GM23338 (cell line): ENCODE results near the gene CD34. TPM values are rescaled to one million over a fixed set of nuclear protein-coding genes. Genes with fewer than 3 reads are reported as not detected.
A peak's percentile ranks its signal among the peaks of the same experiment; 100 is the strongest.

Experiments used
- ATAC-seq: fragments of 200-7000 bp; cut with Tn5 transposase; 3 replicates; pipeline ENCODE4 v1.9.1; 2020
- DNase-seq: peaks from one replicate; pipeline ENCODE4 v3.0.0-alpha.2; 2015; ENCODE audit warnings: low spot score
- H2AFZ ChIP-seq: fragments of 200-600 bp; sonication (generic); 2 replicates; pipeline ENCODE4 v1.8.0; 2016; ENCODE audit warnings: antibody characterized with exemption, mild to moderate bottlenecking, moderate library complexity
- H3F3A ChIP-seq: fragments of 200-600 bp; sonication (generic); replicated peaks from 2 replicates; pipeline ENCODE4 v1.8.0; 2017; ENCODE audit warnings: antibody characterized with exemption, mixed run types, low read depth
- H3K27ac ChIP-seq: fragments of 200-600 bp; sonication (generic); 2 replicates; pipeline ENCODE4 v1.6.1; 2016; ENCODE audit warnings: low read depth
- H3K27me3 ChIP-seq: fragments of 200-600 bp; sonication (generic); 2 replicates; pipeline ENCODE4 v1.8.0; 2016; ENCODE audit warnings: mild to moderate bottlenecking, mixed run types, moderate library complexity; ENCODE audit not compliant: insufficient read depth
- H3K36me3 ChIP-seq: fragments of 200-600 bp; sonication (generic); 2 replicates; pipeline ENCODE4 v1.8.0; 2016; ENCODE audit warnings: mild to moderate bottlenecking; ENCODE audit not compliant: insufficient read depth
- H3K4me1 ChIP-seq: fragments of 200-600 bp; sonication (generic); 2 replicates; pipeline ENCODE4 v1.8.0; 2016; ENCODE audit warnings: mild to moderate bottlenecking, moderate library complexity; ENCODE audit not compliant: insufficient read depth
- H3K4me2 ChIP-seq: fragments of 200-600 bp; sonication (generic); 2 replicates; pipeline ENCODE4 v1.7.1; 2017; ENCODE audit warnings: mixed run types
- H3K4me3 ChIP-seq: fragments of 200-600 bp; sonication (generic); 2 replicates; pipeline ENCODE4 v1.6.1; 2016; ENCODE audit warnings: mixed run types
- H3K79me2 ChIP-seq: fragments of 200-600 bp; sonication (generic); replicated peaks from 2 replicates; pipeline ENCODE4 v1.8.0; 2017; ENCODE audit warnings: mild to moderate bottlenecking; ENCODE audit not compliant: insufficient read depth
- H3K9me2 ChIP-seq: fragments of 200-600 bp; sonication (generic); 2 replicates; pipeline ENCODE4 v1.8.0; 2017; ENCODE audit not compliant: insufficient read depth
- H4K20me1 ChIP-seq: fragments of 200-600 bp; sonication (generic); replicated peaks from 2 replicates; pipeline ENCODE4 v1.8.0; 2017; ENCODE audit warnings: mild to moderate bottlenecking; ENCODE audit not compliant: insufficient read depth
- H3K27ac Mint-ChIP-seq: 2 replicates; pipeline ENCODE4 v1.8.0; 2020; ENCODE audit warnings: inconsistent platforms, mild to moderate bottlenecking, moderate library complexity, mixed read lengths
- H3K27me3 Mint-ChIP-seq: 3 replicates; pipeline ENCODE4 v1.8.0; 2022; ENCODE audit warnings: low read depth, mild to moderate bottlenecking, moderate library complexity, mixed read lengths, inconsistent platforms; ENCODE audit not compliant: insufficient read depth, poor library complexity
- H3K36me3 Mint-ChIP-seq: 3 replicates; pipeline ENCODE4 v1.8.0; 2021; ENCODE audit warnings: low read depth, mild to moderate bottlenecking, inconsistent platforms, moderate library complexity, mixed read lengths
- H3K4me1 Mint-ChIP-seq: 3 replicates; pipeline ENCODE4 v1.8.0; 2020; ENCODE audit warnings: mild to moderate bottlenecking, inconsistent platforms, mixed read lengths
- H3K4me3 Mint-ChIP-seq: 3 replicates; pipeline ENCODE4 v1.8.0; 2021; ENCODE audit warnings: moderate library complexity, mild to moderate bottlenecking, inconsistent platforms, mixed read lengths
- H3K9me3 Mint-ChIP-seq: 3 replicates; pipeline ENCODE4 v1.8.0; 2020; ENCODE audit warnings: moderate library complexity, mild to moderate bottlenecking, inconsistent platforms, mixed read lengths
- EZH2 ChIP-seq: fragments of 200-600 bp; sonication (generic); IDR thresholded peaks from one replicate; pipeline ENCODE4 v1.8.0; 2017; ENCODE audit warnings: antibody characterized with exemption, mild to moderate bottlenecking, low read depth; ENCODE audit not compliant: unreplicated experiment
- EZH2phosphoT487 ChIP-seq: fragments of 200-600 bp; sonication (generic); IDR thresholded peaks from one replicate; pipeline ENCODE4 v1.8.1; 2018; ENCODE audit warnings: antibody characterized with exemption; ENCODE audit not compliant: unreplicated experiment
- JUNB ChIP-seq: IDR thresholded peaks from one replicate; pipeline ENCODE4 v1.6.1; 2016; ENCODE audit warnings: antibody characterized with exemption; ENCODE audit not compliant: unreplicated experiment
- NANOG ChIP-seq: IDR thresholded peaks from 2 replicates; pipeline ENCODE4 v1.6.1; 2016; ENCODE audit warnings: antibody characterized with exemption, borderline replicate concordance
- STAT1 ChIP-seq: IDR thresholded peaks from one replicate; pipeline ENCODE4 v1.6.1; 2016; ENCODE audit warnings: antibody characterized with exemption; ENCODE audit not compliant: unreplicated experiment
- ZNF114 ChIP-seq: fragments of 250-450 bp; sonication (Bioruptor Pico); IDR thresholded peaks from 2 replicates; pipeline ENCODE4 v1.5.0; 2020; ENCODE audit warnings: mild to moderate bottlenecking, moderate library complexity
- ZNF331 ChIP-seq: fragments of 250-450 bp; sonication (Bioruptor Pico); IDR thresholded peaks from 2 replicates; pipeline ENCODE4 v1.5.0; 2020; ENCODE audit warnings: low read depth, mild to moderate bottlenecking, moderate library complexity
- polyA plus RNA-seq: library from polyadenylated mRNA; unstranded; fragments of >200 nt; fragmentation: Nextera tagmentation; extraction: Ambion mirVana; gene quantifications from 2 replicates; pipeline ENCODE4 v1.2.1, GENCODE V29; 2016
- total RNA-seq: library from RNA; depleted of rRNA; stranded (reverse); fragments of >200 nt; shearing (Covaris generic); gene quantifications from 2 replicates; pipeline ENCODE4 v1.2.3, GENCODE V29; 2014
- TF ChIP-seq, protein P1 (sequence below): IDR thresholded peaks from 2 replicates; pipeline ENCODE4 v1.6.1; 2016; ENCODE audit warnings: antibody characterized with exemption
- TF ChIP-seq, protein P2 (sequence below): IDR thresholded peaks from one replicate; pipeline ENCODE4 v1.6.1; 2018; ENCODE audit warnings: antibody characterized with exemption; ENCODE audit not compliant: unreplicated experiment
- TF ChIP-seq, protein P3 (sequence below), 2 experiments: fragments of 200-600 bp in 1 of 2; sonication (generic) in 1 of 2; conservative IDR thresholded peaks; 2 replicates each; pipeline versions ENCODE4 v1.5.1 to v1.6.1; 2016 to 2017; ENCODE audit warnings: antibody characterized with exemption in 2 of 2, low read depth in 2 of 2, mild to moderate bottlenecking in 2 of 2, moderate library complexity in 1 of 2

Gene CD34
- total and polyA plus RNA-seq, 2 experiments from 2014 or later: 0.07 to 0.18 TPM

DNA sequence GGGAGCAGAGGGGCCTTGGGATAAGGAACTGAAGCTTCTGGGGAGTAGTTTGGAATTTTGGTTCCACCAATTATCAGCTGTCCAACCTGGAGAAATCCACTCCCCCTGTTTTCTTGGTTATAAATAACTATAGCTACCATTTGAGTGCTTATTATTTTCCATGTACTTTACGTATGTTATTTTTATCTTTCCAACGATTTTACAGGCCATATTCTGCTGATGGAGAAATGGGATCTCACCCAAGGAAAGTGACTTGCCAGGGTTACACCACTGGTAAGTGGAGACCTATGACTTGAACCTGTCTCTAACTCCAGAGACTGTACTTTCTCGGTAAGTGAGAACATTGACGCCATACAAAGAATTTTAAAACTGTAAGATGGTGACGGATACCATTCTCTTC is 49.0 kb upstream of the CD34 start:
- H3K4me1 Mint-ChIP-seq: peaks cover 10% of the 10 kb centered on the region
- peak overlapping the region; percentile 67 for H3K4me3 ChIP-seq
- H3K27ac ChIP-seq: no peak overlapping the region
- H3K4me2 ChIP-seq: peak overlapping the region; percentile 89
- H4K20me1 ChIP-seq: no peaks in the 10 kb centered on the region
- H3K27me3 ChIP-seq: peaks cover 81% of the 10 kb centered on the region
- peak overlapping the region; percentile 75 for H3K4me3 Mint-ChIP-seq
- H3K36me3 ChIP-seq: no peaks in the 10 kb centered on the region
- no peaks in the 10 kb centered on the region for H3K36me3 Mint-ChIP-seq
- H2AFZ ChIP-seq: peak overlapping the region; percentile 97
- TF ChIP-seq, protein P1, sequence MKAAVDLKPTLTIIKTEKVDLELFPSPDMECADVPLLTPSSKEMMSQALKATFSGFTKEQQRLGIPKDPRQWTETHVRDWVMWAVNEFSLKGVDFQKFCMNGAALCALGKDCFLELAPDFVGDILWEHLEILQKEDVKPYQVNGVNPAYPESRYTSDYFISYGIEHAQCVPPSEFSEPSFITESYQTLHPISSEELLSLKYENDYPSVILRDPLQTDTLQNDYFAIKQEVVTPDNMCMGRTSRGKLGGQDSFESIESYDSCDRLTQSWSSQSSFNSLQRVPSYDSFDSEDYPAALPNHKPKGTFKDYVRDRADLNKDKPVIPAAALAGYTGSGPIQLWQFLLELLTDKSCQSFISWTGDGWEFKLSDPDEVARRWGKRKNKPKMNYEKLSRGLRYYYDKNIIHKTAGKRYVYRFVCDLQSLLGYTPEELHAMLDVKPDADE: no peak
- TF ChIP-seq ZNF331 (CRISPR knock-in tag) (no peak), ZNF114 (CRISPR knock-in tag) (no peak), STAT1 (no peak)
- no peaks in the 10 kb centered on the region for H3K9me2 ChIP-seq
- no peaks in the 10 kb centered on the region for H3F3A ChIP-seq
- ATAC-seq (no peak), DNase-seq (no peak)
- no peaks in the 10 kb centered on the region for H3K79me2 ChIP-seq
- no peaks in the 10 kb centered on the region for H3K9me3 Mint-ChIP-seq
- H3K27me3 Mint-ChIP-seq: peaks cover 53% of the 10 kb centered on the region
- no peak overlapping the region for H3K27ac Mint-ChIP-seq
- peaks cover 16% of the 10 kb centered on the region; the same call in 1 of the 2 replicates for H3K4me1 ChIP-seq

DNA sequence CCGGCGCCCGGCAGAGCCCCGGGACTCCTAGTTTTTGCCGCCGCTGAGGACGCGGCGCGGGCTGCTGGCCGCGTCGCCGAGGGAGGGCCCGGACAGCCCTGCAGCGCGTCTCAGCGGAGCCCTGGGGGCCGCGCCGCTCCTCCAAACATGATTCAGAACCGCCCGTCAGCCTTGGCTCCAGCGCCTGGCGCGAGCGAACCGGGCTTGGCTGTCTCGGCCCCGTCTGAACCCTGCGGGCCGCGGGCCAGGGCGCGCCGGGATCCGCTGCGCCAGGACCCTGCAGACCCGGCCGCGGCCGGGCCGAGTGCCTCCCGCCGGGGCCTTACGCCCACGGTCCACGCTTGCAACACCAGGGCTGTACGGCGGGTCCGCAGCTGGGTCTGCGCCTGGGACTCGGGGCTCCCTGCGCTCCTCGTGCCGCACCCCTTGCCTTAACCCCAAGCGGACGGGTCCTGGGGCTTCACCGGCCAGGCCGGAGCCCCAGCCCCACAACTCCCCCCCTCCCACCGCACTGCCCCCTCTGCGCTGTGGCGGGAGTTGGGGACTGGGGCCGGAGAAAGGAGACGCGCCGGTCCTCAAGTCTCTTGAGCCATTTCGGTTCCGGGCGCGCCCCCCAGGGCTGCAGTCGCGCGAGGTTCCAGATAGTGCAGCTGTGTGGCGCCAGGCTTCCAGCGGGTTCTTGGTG is 48.4 kb upstream of the CD34 start:
- H3K79me2 ChIP-seq: no peaks in the 10 kb centered on the region
- peaks cover 12% of the 10 kb centered on the region; the same call in 1 of the 2 replicates for H3K4me1 ChIP-seq
- H3K9me2 ChIP-seq: no peaks in the 10 kb centered on the region
- Mint-ChIP-seq H3K27me3 (peaks cover 49% of the 10 kb centered on the region), H3K4me1 (peaks cover 6% of the 10 kb centered on the region), H3K9me3 (no peaks in the 10 kb centered on the region), H3K36me3 (no peaks in the 10 kb centered on the region), H3K4me3 (peak overlapping the region; percentile 75), H3K27ac (no peak overlapping the region)
- H2AFZ ChIP-seq: peak overlapping the region; percentile 97
- no peaks in the 10 kb centered on the region for H4K20me1 ChIP-seq
- no peaks in the 10 kb centered on the region for H3K36me3 ChIP-seq
- H3K27me3 ChIP-seq: peaks cover 75% of the 10 kb centered on the region
- TF ChIP-seq EZH2phosphoT487: peak; percentile 46
- peak; percentile 67 for TF ChIP-seq EZH2
- no peak for TF ChIP-seq NANOG
- DNase-seq: peak; percentile 77
- H3K4me3 ChIP-seq: peak overlapping the region; percentile 67
- no peak overlapping the region for H3K27ac ChIP-seq
- peak; percentile 56 for ATAC-seq
- H3K4me2 ChIP-seq: peak overlapping the region; percentile 89
- no peaks in the 10 kb centered on the region for H3F3A ChIP-seq

DNA sequence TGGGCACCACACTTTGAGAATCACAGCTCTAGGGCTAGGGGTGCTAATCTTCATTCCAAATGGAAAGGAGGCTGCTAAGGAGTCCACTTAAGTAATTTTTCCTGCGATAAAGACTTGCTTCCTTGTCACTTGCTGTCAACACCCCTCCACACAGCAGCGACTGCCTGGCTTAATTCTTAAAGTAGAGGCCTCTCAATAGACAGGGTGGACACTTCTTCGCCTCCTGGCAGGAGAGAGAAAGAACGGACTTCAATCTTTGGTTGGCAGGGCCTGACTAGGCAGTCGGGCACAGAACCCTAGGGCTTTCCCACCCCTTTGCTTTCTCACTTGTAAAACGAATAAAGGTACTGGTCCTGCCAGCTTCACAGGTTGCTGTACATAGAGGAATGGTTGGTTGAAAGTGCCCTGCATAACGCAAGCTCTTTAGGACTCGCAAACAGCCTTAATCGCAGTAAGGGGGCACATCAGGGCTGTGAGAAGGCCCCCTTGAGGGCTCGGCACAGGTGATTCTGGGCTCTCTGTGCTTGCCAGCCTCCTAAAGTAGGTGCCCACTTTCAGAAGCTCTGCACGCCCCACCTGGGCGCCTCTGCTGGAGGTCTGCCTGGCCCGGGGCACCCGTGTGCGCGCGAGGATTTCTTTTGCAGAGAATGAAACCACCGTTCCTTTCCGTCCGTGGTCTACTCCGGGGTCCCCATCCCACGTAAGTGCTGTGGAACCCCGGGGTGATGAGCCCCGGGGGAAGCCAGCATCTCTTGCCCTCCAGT is 47.6 kb upstream of the CD34 start:
- Mint-ChIP-seq H3K9me3 (no peaks in the 10 kb centered on the region), H3K36me3 (no peaks in the 10 kb centered on the region), H3K27me3 (peaks cover 45% of the 10 kb centered on the region), H3K27ac (no peak overlapping the region), H3K4me1 (peaks cover 5% of the 10 kb centered on the region), H3K4me3 (peak overlapping the region; percentile 61)
- no peak; the same call in 2 of the 3 replicates for ATAC-seq
- Histone ChIP-seq H3K9me2 (no peaks in the 10 kb centered on the region), H3F3A (no peaks in the 10 kb centered on the region), H3K27ac (no peak overlapping the region), H3K4me3 (peak overlapping the region; percentile 67), H3K27me3 (peaks cover 71% of the 10 kb centered on the region), H3K79me2 (no peaks in the 10 kb centered on the region), H3K36me3 (no peaks in the 10 kb centered on the region), H3K4me1 (peaks cover 7% of the 10 kb centered on the region; the same call in 1 of the 2 replicates), H4K20me1 (no peaks in the 10 kb centered on the region), H3K4me2 (peak overlapping the region; percentile 89), H2AFZ (peak overlapping the region; percentile 97)
- peak; percentile 17 for DNase-seq
- no peak for TF ChIP-seq JUNB
- TF ChIP-seq, protein P2, sequence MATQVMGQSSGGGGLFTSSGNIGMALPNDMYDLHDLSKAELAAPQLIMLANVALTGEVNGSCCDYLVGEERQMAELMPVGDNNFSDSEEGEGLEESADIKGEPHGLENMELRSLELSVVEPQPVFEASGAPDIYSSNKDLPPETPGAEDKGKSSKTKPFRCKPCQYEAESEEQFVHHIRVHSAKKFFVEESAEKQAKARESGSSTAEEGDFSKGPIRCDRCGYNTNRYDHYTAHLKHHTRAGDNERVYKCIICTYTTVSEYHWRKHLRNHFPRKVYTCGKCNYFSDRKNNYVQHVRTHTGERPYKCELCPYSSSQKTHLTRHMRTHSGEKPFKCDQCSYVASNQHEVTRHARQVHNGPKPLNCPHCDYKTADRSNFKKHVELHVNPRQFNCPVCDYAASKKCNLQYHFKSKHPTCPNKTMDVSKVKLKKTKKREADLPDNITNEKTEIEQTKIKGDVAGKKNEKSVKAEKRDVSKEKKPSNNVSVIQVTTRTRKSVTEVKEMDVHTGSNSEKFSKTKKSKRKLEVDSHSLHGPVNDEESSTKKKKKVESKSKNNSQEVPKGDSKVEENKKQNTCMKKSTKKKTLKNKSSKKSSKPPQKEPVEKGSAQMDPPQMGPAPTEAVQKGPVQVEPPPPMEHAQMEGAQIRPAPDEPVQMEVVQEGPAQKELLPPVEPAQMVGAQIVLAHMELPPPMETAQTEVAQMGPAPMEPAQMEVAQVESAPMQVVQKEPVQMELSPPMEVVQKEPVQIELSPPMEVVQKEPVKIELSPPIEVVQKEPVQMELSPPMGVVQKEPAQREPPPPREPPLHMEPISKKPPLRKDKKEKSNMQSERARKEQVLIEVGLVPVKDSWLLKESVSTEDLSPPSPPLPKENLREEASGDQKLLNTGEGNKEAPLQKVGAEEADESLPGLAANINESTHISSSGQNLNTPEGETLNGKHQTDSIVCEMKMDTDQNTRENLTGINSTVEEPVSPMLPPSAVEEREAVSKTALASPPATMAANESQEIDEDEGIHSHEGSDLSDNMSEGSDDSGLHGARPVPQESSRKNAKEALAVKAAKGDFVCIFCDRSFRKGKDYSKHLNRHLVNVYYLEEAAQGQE: no peak
- TF ChIP-seq, protein P3, sequence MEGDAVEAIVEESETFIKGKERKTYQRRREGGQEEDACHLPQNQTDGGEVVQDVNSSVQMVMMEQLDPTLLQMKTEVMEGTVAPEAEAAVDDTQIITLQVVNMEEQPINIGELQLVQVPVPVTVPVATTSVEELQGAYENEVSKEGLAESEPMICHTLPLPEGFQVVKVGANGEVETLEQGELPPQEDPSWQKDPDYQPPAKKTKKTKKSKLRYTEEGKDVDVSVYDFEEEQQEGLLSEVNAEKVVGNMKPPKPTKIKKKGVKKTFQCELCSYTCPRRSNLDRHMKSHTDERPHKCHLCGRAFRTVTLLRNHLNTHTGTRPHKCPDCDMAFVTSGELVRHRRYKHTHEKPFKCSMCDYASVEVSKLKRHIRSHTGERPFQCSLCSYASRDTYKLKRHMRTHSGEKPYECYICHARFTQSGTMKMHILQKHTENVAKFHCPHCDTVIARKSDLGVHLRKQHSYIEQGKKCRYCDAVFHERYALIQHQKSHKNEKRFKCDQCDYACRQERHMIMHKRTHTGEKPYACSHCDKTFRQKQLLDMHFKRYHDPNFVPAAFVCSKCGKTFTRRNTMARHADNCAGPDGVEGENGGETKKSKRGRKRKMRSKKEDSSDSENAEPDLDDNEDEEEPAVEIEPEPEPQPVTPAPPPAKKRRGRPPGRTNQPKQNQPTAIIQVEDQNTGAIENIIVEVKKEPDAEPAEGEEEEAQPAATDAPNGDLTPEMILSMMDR (conservative IDR thresholded peaks at IDR 0.05; ENCODE audit: low read depth in 2 of 2): no peak
- TF ChIP-seq, protein P1: no peak
